NB4 (cell line): ENCODE measurements around the gene AZIN2.
A peak's percentile ranks its signal among the peaks of the same experiment; 100 is the strongest.
"Not testable (repeated sequence)": the region's sequence is repeated elsewhere in the genome, so short reads cannot be mapped to it uniquely, and the experiment has no call there.

Experiments used
- DNase-seq: peaks from one replicate; pipeline ENCODE4 v3.0.0; 2010; ENCODE audit warnings: low read depth
- H3K4me3 ChIP-seq: one replicate; pipeline ENCODE4 v1.5.1; 2011; ENCODE audit warnings: mild to moderate bottlenecking, low read depth, low read length, moderate library complexity
- CTCF ChIP-seq: IDR thresholded peaks from one replicate; pipeline ENCODE4 v1.5.1; 2012; ENCODE audit warnings: low read depth, low read length
- MAX ChIP-seq: IDR thresholded peaks from 2 replicates; pipeline ENCODE4 v1.6.1; 2011; ENCODE audit warnings: low read depth, low read length
- MYC ChIP-seq: IDR thresholded peaks from 2 replicates; pipeline ENCODE4 v1.6.1; 2011; ENCODE audit warnings: low read depth, low read length
- POLR2A ChIP-seq: IDR thresholded peaks from 2 replicates; pipeline ENCODE4 v1.6.1; 2011; ENCODE audit warnings: mild to moderate bottlenecking; ENCODE audit not compliant: insufficient read length; ENCODE audit errors: extremely low read depth

Gene AZIN2

GRCh38 chr1:33131191-33131590 is 50.2 kb downstream of the AZIN2 start:
- no peak for TF ChIP-seq MAX
- no peak for TF ChIP-seq CTCF
- no peak overlapping the region for H3K4me3 ChIP-seq
- no peak for DNase-seq

GRCh38 chr1:33132549-33132948 is 51.6 kb downstream of the AZIN2 start:
- TF ChIP-seq MAX: no peak
- no peak for TF ChIP-seq MYC
- TF ChIP-seq POLR2A: no peak
- TF ChIP-seq CTCF: no peak
- no peak for DNase-seq
- no peak overlapping the region for H3K4me3 ChIP-seq

- no peak overlapping the region for H3K4me3 ChIP-seq
- DNase-seq: no peak
- TF ChIP-seq MAX: no peak
- no peak for TF ChIP-seq MYC
- no peak for TF ChIP-seq CTCF
- no peak for TF ChIP-seq POLR2A
These were observed 52.6 kb downstream of the AZIN2 start for GRCh38 chr1:33133478-33134105.

GRCh38 chr1:33136041-33136440 is 55.1 kb downstream of the AZIN2 start:
- not testable (repeated sequence) for DNase-seq, H3K4me3 ChIP-seq

- no peak overlapping the region for H3K4me3 ChIP-seq
- TF ChIP-seq CTCF (peak; percentile 28), MAX (no peak), MYC (no peak), POLR2A (no peak)
- DNase-seq: no peak
These were observed 56.8 kb downstream of the AZIN2 start for GRCh38 chr1:33137800-33138199.

GRCh38 chr1:33140153-33141149 is 59.5 kb downstream of the AZIN2 start:
- H3K4me3 ChIP-seq: no peak overlapping the region
- TF ChIP-seq MAX: no peak
- no peak for TF ChIP-seq POLR2A
- no peak for TF ChIP-seq MYC
- no peak for TF ChIP-seq CTCF
- peak; percentile 38 for DNase-seq
